ENCODE data around the gene SCFD1. TPM values are rescaled to one million over a fixed set of nuclear protein-coding genes. Genes with fewer than 3 reads are reported as not detected.

Gene SCFD1
- total RNA-seq, 1 experiment from 2014 or later = 126 TPM

DNA sequence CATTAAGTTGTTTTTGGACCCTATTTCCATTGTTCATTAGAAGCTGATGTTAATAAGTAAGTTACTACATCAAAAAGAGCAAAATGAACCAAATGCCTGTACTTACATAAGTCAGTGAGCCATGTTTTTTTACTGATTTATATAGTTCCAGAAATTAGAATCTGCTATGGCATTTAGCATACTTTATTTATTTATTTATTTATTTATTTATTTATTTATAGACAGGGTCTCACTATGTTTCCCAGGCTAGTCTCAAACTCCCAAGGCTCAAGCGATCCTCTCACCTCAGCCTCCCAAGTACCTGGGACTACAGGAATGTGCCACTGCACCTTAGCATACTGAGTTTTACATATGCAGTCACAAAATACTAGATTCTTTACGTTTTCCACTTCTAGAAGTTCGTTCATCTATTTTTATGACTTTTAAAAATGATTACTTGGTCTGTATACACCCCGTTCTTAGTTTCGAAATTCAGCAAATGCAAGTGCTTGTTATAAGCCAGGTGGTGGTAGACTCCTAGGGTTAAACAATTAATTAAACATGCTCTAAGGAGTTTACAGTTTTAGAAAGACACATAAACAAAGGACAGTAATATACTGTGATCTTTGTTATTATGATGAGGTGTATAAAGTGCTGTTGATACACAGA, 69.8 kb downstream of the SCFD1 start:
- Mint-ChIP-seq H3K4me3 (ENCODE audit: unreplicated experiment) (peak overlapping the region; percentile 66), H3K9me3 (ENCODE audit: unreplicated experiment) (no peaks in the 10 kb centered on the region), H3K27me3 (ENCODE audit: insufficient read depth, unreplicated experiment) (no peaks in the 10 kb centered on the region), H3K4me1 (ENCODE audit: insufficient read depth, unreplicated experiment) (peaks cover 15% of the 10 kb centered on the region), H3K27ac (ENCODE audit: low read depth, unreplicated experiment) (peak overlapping the region; percentile 9), H3K36me3 (ENCODE audit: insufficient read depth, unreplicated experiment) (peaks cover 35% of the 10 kb centered on the region)
- ChIA-PET POLR2A (interaction anchor here (1.9 kb wide), 2 partner anchors 70 to 81 kb away, joined by 8 to 9 read pairs; partner anchors contain the start of gene SCFD1), CTCF (interaction anchor here (0.6 to 1.3 kb wide), 4 partner anchors 9 to 71 kb away, joined by 3 to 8 read pairs (median 4); no protein-coding TSS in a partner anchor)
- TF ChIP-seq, protein P1, sequence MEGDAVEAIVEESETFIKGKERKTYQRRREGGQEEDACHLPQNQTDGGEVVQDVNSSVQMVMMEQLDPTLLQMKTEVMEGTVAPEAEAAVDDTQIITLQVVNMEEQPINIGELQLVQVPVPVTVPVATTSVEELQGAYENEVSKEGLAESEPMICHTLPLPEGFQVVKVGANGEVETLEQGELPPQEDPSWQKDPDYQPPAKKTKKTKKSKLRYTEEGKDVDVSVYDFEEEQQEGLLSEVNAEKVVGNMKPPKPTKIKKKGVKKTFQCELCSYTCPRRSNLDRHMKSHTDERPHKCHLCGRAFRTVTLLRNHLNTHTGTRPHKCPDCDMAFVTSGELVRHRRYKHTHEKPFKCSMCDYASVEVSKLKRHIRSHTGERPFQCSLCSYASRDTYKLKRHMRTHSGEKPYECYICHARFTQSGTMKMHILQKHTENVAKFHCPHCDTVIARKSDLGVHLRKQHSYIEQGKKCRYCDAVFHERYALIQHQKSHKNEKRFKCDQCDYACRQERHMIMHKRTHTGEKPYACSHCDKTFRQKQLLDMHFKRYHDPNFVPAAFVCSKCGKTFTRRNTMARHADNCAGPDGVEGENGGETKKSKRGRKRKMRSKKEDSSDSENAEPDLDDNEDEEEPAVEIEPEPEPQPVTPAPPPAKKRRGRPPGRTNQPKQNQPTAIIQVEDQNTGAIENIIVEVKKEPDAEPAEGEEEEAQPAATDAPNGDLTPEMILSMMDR (IDR thresholded peaks at IDR 0.05; ENCODE audit: unreplicated experiment) = no peak
- no peak for DNase-seq (ENCODE audit: unreplicated experiment)
- intact Hi-C loops (cut with micrococcal nuclease) = no loop called here
- no TSS peak for BruUV-seq (replicated peaks)

DNA sequence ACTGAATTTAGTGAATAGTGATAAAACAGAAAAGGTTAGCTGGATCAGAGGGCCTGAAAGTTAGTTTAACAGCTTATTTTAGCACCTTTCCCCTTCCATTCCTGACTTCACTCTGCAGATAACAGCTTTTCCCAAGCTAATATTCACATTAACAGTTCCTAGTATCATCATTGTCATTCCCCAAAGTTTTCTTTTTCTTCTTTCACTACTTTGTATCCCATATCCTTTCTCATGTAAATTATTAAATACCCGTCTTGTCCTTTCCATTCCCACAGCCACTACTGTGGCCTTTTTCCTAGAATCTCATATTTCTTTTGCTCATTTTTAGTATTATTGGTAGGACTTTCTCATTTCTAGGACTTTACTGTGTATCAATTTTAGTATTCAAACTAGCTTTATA, 70.5 kb downstream of the SCFD1 start:
- intact Hi-C loops (cut with micrococcal nuclease) = no loop called here
- TF ChIP-seq, protein P1 (IDR thresholded peaks at IDR 0.05; ENCODE audit: unreplicated experiment) = no peak
- H3K9me3 Mint-ChIP-seq (ENCODE audit: unreplicated experiment) = no peaks in the 10 kb centered on the region
- H3K27me3 Mint-ChIP-seq (ENCODE audit: insufficient read depth, unreplicated experiment) = no peaks in the 10 kb centered on the region
- H3K4me1 Mint-ChIP-seq (ENCODE audit: insufficient read depth, unreplicated experiment) = peaks cover 15% of the 10 kb centered on the region
- peaks cover 43% of the 10 kb centered on the region for H3K36me3 Mint-ChIP-seq (ENCODE audit: insufficient read depth, unreplicated experiment)
- ChIA-PET CTCF (interaction anchor here (0.7 to 0.9 kb wide), 2 partner anchors 8 to 36 kb away, joined by 3 read pairs; no protein-coding TSS in a partner anchor), POLR2A (no interaction called here)
- no TSS peak for BruUV-seq (replicated peaks)
- DNase-seq (ENCODE audit: unreplicated experiment) = no peak
- no peak overlapping the region for H3K4me3 Mint-ChIP-seq (ENCODE audit: unreplicated experiment)
- H3K27ac Mint-ChIP-seq (ENCODE audit: low read depth, unreplicated experiment) = peak overlapping the region; percentile 9

DNA sequence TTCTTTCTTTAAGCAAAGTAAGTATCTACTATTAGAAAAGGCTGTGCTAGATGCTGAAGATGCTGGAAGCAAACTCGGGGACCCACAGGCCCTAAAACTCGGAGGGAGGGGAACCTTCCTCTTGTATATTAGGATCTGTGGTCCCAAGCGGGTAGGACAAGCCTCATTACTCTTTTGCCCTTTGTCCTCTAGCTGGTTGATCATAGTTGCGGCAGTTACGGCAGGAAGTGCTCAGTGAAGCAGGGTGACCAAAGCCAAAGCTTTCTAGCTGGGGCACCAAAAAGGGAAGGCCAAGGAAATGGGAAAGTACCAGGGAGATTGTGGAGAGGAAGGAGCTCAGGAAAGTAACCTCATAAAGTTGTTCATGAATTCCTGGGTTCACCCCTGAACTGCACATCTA, 76.3 kb downstream of the SCFD1 start:
- no peaks in the 10 kb centered on the region for H3K27me3 Mint-ChIP-seq (ENCODE audit: insufficient read depth, unreplicated experiment)
- peaks cover 64% of the 10 kb centered on the region for H3K36me3 Mint-ChIP-seq (ENCODE audit: insufficient read depth, unreplicated experiment)
- POLR2A ChIA-PET = interaction anchor here (0.7 to 0.8 kb wide), 2 partner anchors 104 to 244 kb away, joined by 3 read pairs; no protein-coding TSS in a partner anchor
- TF ChIP-seq, protein P1 (IDR thresholded peaks at IDR 0.05; ENCODE audit: unreplicated experiment) = no peak
- CTCF ChIA-PET = interaction anchor here (1.8 kb wide), 1 partner anchor 42 kb away, joined by 6 read pairs; no protein-coding TSS in a partner anchor
- no peak overlapping the region for H3K27ac Mint-ChIP-seq (ENCODE audit: low read depth, unreplicated experiment)
- H3K4me1 Mint-ChIP-seq (ENCODE audit: insufficient read depth, unreplicated experiment) = no peaks in the 10 kb centered on the region
- no TSS peak for BruUV-seq (replicated peaks)
- intact Hi-C loops (cut with micrococcal nuclease) = no loop called here
- DNase-seq (ENCODE audit: unreplicated experiment) = no peak
- no peaks in the 10 kb centered on the region for H3K9me3 Mint-ChIP-seq (ENCODE audit: unreplicated experiment)
- no peak overlapping the region for H3K4me3 Mint-ChIP-seq (ENCODE audit: unreplicated experiment)

GRCh38 chr14:30706704-30707103, 84.6 kb downstream of the SCFD1 start:
- TF ChIP-seq, protein P1 (IDR thresholded peaks at IDR 0.05; ENCODE audit: unreplicated experiment) = no peak
- BruUV-seq (replicated peaks) = no TSS peak
- H3K9me3 Mint-ChIP-seq (ENCODE audit: unreplicated experiment) = no peaks in the 10 kb centered on the region
- CTCF ChIA-PET = interaction anchor here (1.0 to 2.3 kb wide), 2 partner anchors 10 to 50 kb away, joined by 4 to 11 read pairs; no protein-coding TSS in a partner anchor
- no peaks in the 10 kb centered on the region for H3K4me1 Mint-ChIP-seq (ENCODE audit: insufficient read depth, unreplicated experiment)
- H3K27me3 Mint-ChIP-seq (ENCODE audit: insufficient read depth, unreplicated experiment) = no peaks in the 10 kb centered on the region
- POLR2A ChIA-PET = no interaction called here
- no peak for DNase-seq (ENCODE audit: unreplicated experiment)
- H3K4me3 Mint-ChIP-seq (ENCODE audit: unreplicated experiment) = no peak overlapping the region
- peaks cover 64% of the 10 kb centered on the region for H3K36me3 Mint-ChIP-seq (ENCODE audit: insufficient read depth, unreplicated experiment)
- H3K27ac Mint-ChIP-seq (ENCODE audit: low read depth, unreplicated experiment) = no peak overlapping the region
- intact Hi-C loops (cut with micrococcal nuclease) = no loop called here
